ES-I3 (cell line): ENCODE measurements around the gene PRAMEF12.

Experiments
- H3K36me3 ChIP-seq: 2 replicates; pipeline ENCODE4 v1.6.1; 2013; ENCODE audit warnings: mild to moderate bottlenecking, low read length, control low read depth, moderate library complexity; ENCODE audit not compliant: insufficient read depth
- H3K4me1 ChIP-seq: 2 replicates; pipeline ENCODE4 v1.6.1; 2013; ENCODE audit warnings: mild to moderate bottlenecking, control low read depth, low read length; ENCODE audit not compliant: insufficient read depth
- H3K9ac ChIP-seq: 2 replicates; pipeline ENCODE4 v1.6.1; 2013; ENCODE audit warnings: low read depth, mild to moderate bottlenecking, low read length, moderate library complexity
- H3K9me3 ChIP-seq: 2 replicates; pipeline ENCODE4 v1.6.1; 2013; ENCODE audit warnings: mild to moderate bottlenecking, low read length, moderate library complexity; ENCODE audit not compliant: control insufficient read depth, insufficient read depth

The PRAMEF12 gene

GRCh38 chr1:12757836-12758235, 15.7 kb upstream of the PRAMEF12 start:
- no peak overlapping the region for H3K9ac ChIP-seq
- no peaks in the 10 kb centered on the region for H3K4me1 ChIP-seq
- H3K36me3 ChIP-seq: 0 out of 2 replicates have a peak, but pooled peaks cover 3% of the 10 kb centered on the region
- H3K9me3 ChIP-seq: no peaks in the 10 kb centered on the region

GRCh38 chr1:12760256-12760795, 13.2 kb upstream of the PRAMEF12 start:
- 0 out of 2 replicates have a peak, but pooled peaks cover 3% of the 10 kb centered on the region for H3K36me3 ChIP-seq
- no peaks in the 10 kb centered on the region for H3K9me3 ChIP-seq
- H3K9ac ChIP-seq: no peak overlapping the region
- no peaks in the 10 kb centered on the region for H3K4me1 ChIP-seq

GRCh38 chr1:12761781-12762180, 11.8 kb upstream of the PRAMEF12 start:
- Histone ChIP-seq H3K9me3 (no peaks in the 10 kb centered on the region), H3K4me1 (no peaks in the 10 kb centered on the region), H3K9ac (no peak overlapping the region), H3K36me3 (0 out of 2 replicates have a peak, but pooled peaks cover 3% of the 10 kb centered on the region)

- Histone ChIP-seq H3K4me1 (no peaks in the 10 kb centered on the region), H3K9me3 (no peaks in the 10 kb centered on the region), H3K36me3 (0 out of 2 replicates have a peak, but pooled peaks cover 3% of the 10 kb centered on the region), H3K9ac (no peak overlapping the region)
Measured at GRCh38 chr1:12762766-12763165, 10.8 kb upstream of the PRAMEF12 start.

- no peaks in the 10 kb centered on the region for H3K4me1 ChIP-seq
- no peak overlapping the region for H3K9ac ChIP-seq
- 0 out of 2 replicates have a peak, but pooled peaks cover 3% of the 10 kb centered on the region for H3K36me3 ChIP-seq
Measured at GRCh38 chr1:12763479-12763878, 10.1 kb upstream of the PRAMEF12 start.

GRCh38 chr1:12764016-12764415, 9.5 kb upstream of the PRAMEF12 start:
- no peaks in the 10 kb centered on the region for H3K4me1 ChIP-seq
- no peaks in the 10 kb centered on the region for H3K9me3 ChIP-seq
- H3K9ac ChIP-seq: no peak overlapping the region
- no peaks in the 10 kb centered on the region for H3K36me3 ChIP-seq

More at GRCh38 chr1:12763479-12763878, 10.1 kb upstream of the PRAMEF12 start:
- H3K9me3 ChIP-seq: no peaks in the 10 kb centered on the region

GRCh38 chr1:12769031-12769430, 4.5 kb upstream of the PRAMEF12 start:
- Histone ChIP-seq H3K36me3 (no peaks in the 10 kb centered on the region), H3K9me3 (no peaks in the 10 kb centered on the region), H3K4me1 (no peaks in the 10 kb centered on the region)

GRCh38 chr1:12769976-12770505, 3.5 kb upstream of the PRAMEF12 start:
- Histone ChIP-seq H3K4me1 (no peaks in the 10 kb centered on the region), H3K36me3 (no peaks in the 10 kb centered on the region), H3K9me3 (no peaks in the 10 kb centered on the region), H3K9ac (no peak overlapping the region)

More at GRCh38 chr1:12769031-12769430, 4.5 kb upstream of the PRAMEF12 start:
- no peak overlapping the region for H3K9ac ChIP-seq

- H3K4me1 ChIP-seq: no peaks in the 10 kb centered on the region
Measured at GRCh38 chr1:12770620-12771019, 2.9 kb upstream of the PRAMEF12 start.

GRCh38 chr1:12771186-12771585, 2.4 kb upstream of the PRAMEF12 start:
- H3K9me3 ChIP-seq: no peaks in the 10 kb centered on the region
- no peak overlapping the region for H3K9ac ChIP-seq
- H3K36me3 ChIP-seq: no peaks in the 10 kb centered on the region
- H3K4me1 ChIP-seq: no peaks in the 10 kb centered on the region

More at GRCh38 chr1:12770620-12771019, 2.9 kb upstream of the PRAMEF12 start:
- Histone ChIP-seq H3K9me3 (no peaks in the 10 kb centered on the region), H3K9ac (no peak overlapping the region), H3K36me3 (no peaks in the 10 kb centered on the region)

- Histone ChIP-seq H3K9ac (no peak overlapping the region), H3K4me1 (no peaks in the 10 kb centered on the region), H3K36me3 (no peaks in the 10 kb centered on the region), H3K9me3 (no peaks in the 10 kb centered on the region)
Measured at GRCh38 chr1:12772520-12772919, 1.0 kb upstream of the PRAMEF12 start.

GRCh38 chr1:12774801-12775345, 1.3 kb downstream of the PRAMEF12 start:
- Histone ChIP-seq H3K9me3 (no peaks in the 10 kb centered on the region), H3K4me1 (no peaks in the 10 kb centered on the region), H3K36me3 (no peaks in the 10 kb centered on the region), H3K9ac (no peak overlapping the region)

- Histone ChIP-seq H3K36me3 (no peaks in the 10 kb centered on the region), H3K4me1 (no peaks in the 10 kb centered on the region), H3K9me3 (no peaks in the 10 kb centered on the region), H3K9ac (no peak overlapping the region)
Measured at GRCh38 chr1:12775443-12775842, 1.9 kb downstream of the PRAMEF12 start.

- Histone ChIP-seq H3K36me3 (no peaks in the 10 kb centered on the region), H3K9me3 (no peaks in the 10 kb centered on the region), H3K9ac (no peak overlapping the region), H3K4me1 (no peaks in the 10 kb centered on the region)
Measured at GRCh38 chr1:12776801-12777557, 3.4 kb downstream of the PRAMEF12 start.

GRCh38 chr1:12778061-12778460, 4.5 kb downstream of the PRAMEF12 start:
- Histone ChIP-seq H3K36me3 (no peaks in the 10 kb centered on the region), H3K4me1 (no peaks in the 10 kb centered on the region), H3K9ac (no peak overlapping the region), H3K9me3 (no peaks in the 10 kb centered on the region)
